RWPE1 (cell line): ENCODE data around the gene PCDHA1.

Experiments used
- CTCF ChIA-PET: fragments of 350-600 bp; sonication (Branson Sonifier 250); formaldehyde crosslinking; extraction: SDS; loops from one replicate; lab custom pipeline; 2021; lab: Yijun Ruan, JAX
- POLR2A ChIA-PET: fragments of 400-600 bp; formaldehyde crosslinking; extraction: SDS; loops from one replicate; lab custom pipeline; 2020; ENCODE audit warnings: antibody characterized with exemption; ENCODE audit not compliant: low non-redundant PET; lab: Yijun Ruan, JAX
- DNase-seq: peaks from one replicate; pipeline ENCODE4 v3.0.0; 2012; ENCODE audit warnings: low spot score
- H3K27ac ChIP-seq: fragments of 450-650 bp; 2 replicates; pipeline ENCODE4 v1.5.1; 2017
- CTCF ChIP-seq: fragments of 450-650 bp; conservative IDR thresholded peaks from 2 replicates; pipeline ENCODE4 v1.5.1; 2017; ENCODE audit warnings: low read depth, mild to moderate bottlenecking

PCDHA1 gene

GRCh38 chr5:141039517-141039916 is 253.6 kb downstream of the PCDHA1 start:
- CTCF ChIA-PET = interaction anchor here (0.6 to 3.8 kb wide), 16 partner anchors 11 to 199 kb away, joined by 3 to 85 read pairs (median 6); partner anchors contain the start of genes PCDHA11, PCDHA12, PCDHA13 and PCDHA8
- no peak overlapping the region for H3K27ac ChIP-seq

GRCh38 chr5:141040093-141040770 is 254.3 kb downstream of the PCDHA1 start:
- peak; percentile 90 for DNase-seq
- peak; percentile 70 for TF ChIP-seq CTCF
- ChIA-PET CTCF (interaction anchor here (0.6 to 3.8 kb wide), 23 partner anchors 10 to 339 kb away, joined by 3 to 85 read pairs (median 5); partner anchors contain the start of genes PCDHA11, PCDHA12, PCDHA13 and PCDHA8), POLR2A (interaction anchor here (0.6 to 1.6 kb wide), 6 partner anchors 71 to 199 kb away, joined by 3 to 7 read pairs (median 4); partner anchors contain the start of genes PCDHA11 and PCDHAC1)
- peak overlapping the region; percentile 37; the same call in 1 of the 2 replicates for H3K27ac ChIP-seq

More at GRCh38 chr5:141039517-141039916, 253.6 kb downstream of the PCDHA1 start:
- no peak for TF ChIP-seq CTCF
- peak; percentile 38 for DNase-seq
- POLR2A ChIA-PET = interaction anchor here (0.6 to 1.6 kb wide), 5 partner anchors 70 to 198 kb away, joined by 3 to 6 read pairs (median 3); partner anchors contain the start of gene PCDHA11

- peak overlapping the region; percentile 32; the same call in 1 of the 2 replicates for H3K27ac ChIP-seq
- ChIA-PET CTCF (interaction anchor here (0.6 to 3.8 kb wide), 20 partner anchors 13 to 627 kb away, joined by 3 to 85 read pairs (median 5); partner anchors contain the start of genes PCDHA11, PCDHA12, PCDHA13 and PCDHA8), POLR2A (interaction anchor here (1.1 to 1.6 kb wide), 3 partner anchors 74 to 199 kb away, joined by 3 to 7 read pairs (median 6); partner anchors contain the start of gene PCDHAC1)
- peak; percentile 99 for DNase-seq
- peak; percentile 86 for TF ChIP-seq CTCF
Observed at GRCh38 chr5:141040771-141041426, 255.0 kb downstream of the PCDHA1 start.

GRCh38 chr5:141041427-141041785 is 255.5 kb downstream of the PCDHA1 start:
- ChIA-PET CTCF (interaction anchor here (0.5 to 3.8 kb wide), 13 partner anchors 13 to 200 kb away, joined by 3 to 85 read pairs (median 6); partner anchors contain the start of genes PCDHA11, PCDHA12, PCDHA13 and PCDHA8), POLR2A (no interaction called here)
- TF ChIP-seq CTCF = peak; percentile 43
- DNase-seq = no peak
- H3K27ac ChIP-seq = no peak overlapping the region

- TF ChIP-seq CTCF = no peak
- ChIA-PET POLR2A (no interaction called here), CTCF (interaction anchor here (0.6 to 3.8 kb wide), 2 partner anchors 202 to 316 kb away, joined by 3 to 56 read pairs; partner anchors contain the start of gene PCDHA8)
- no peak for DNase-seq
- no peak overlapping the region for H3K27ac ChIP-seq
Observed at GRCh38 chr5:141042555-141042954, 256.6 kb downstream of the PCDHA1 start.
